IMR-90 (cell line): ENCODE data around the gene CIRBP. TPM values are rescaled to one million over a fixed set of nuclear protein-coding genes. Genes with fewer than 3 reads are reported as not detected.

ENCODE experiments used
- ATAC-seq: fragments of 200-7000 bp; cut with Tn5 transposase; 2 replicates; pipeline ENCODE4 v1.9.1; 2020; ENCODE audit warnings: low read depth, mild to moderate bottlenecking, moderate library complexity
- BruUV-seq: library from RNA; stranded (reverse); fragments of 400-500 nt; replicated peaks from 2 replicates; lab custom pipeline; 2021; lab: Mats Ljungman, UMichigan
- CTCF ChIA-PET: fragments of 300-600 bp; formaldehyde crosslinking; extraction: SDS; loops from one replicate; lab custom pipeline; 2021; ENCODE audit warnings: antibody characterized with exemption; lab: Yijun Ruan, JAX
- POLR2A ChIA-PET: fragments of 300-600 bp; sonication (Branson Sonifier 250); formaldehyde crosslinking; loops from one replicate; lab custom pipeline; 2022; ENCODE audit warnings: antibody characterized with exemption; ENCODE audit not compliant: unreplicated experiment; lab: Charles Lee
- DNase-seq: peaks from one replicate; pipeline ENCODE4 v3.0.0; 2013
- H2AFZ ChIP-seq: replicated peaks from 2 replicates; pipeline ENCODE3; 2013; ENCODE audit warnings: low read length, mild to moderate bottlenecking; ENCODE audit not compliant: poor library complexity
- H2AK5ac ChIP-seq: 2 replicates; pipeline ENCODE4 v1.6.1; 2013; ENCODE audit warnings: low read depth, low read length, inconsistent platforms
- H2AK9ac ChIP-seq: replicated peaks from 2 replicates; pipeline ENCODE3; 2013; ENCODE audit warnings: mild to moderate bottlenecking, low read depth, low read length, moderate library complexity; ENCODE audit not compliant: poor library complexity
- H2BK120ac ChIP-seq: 2 replicates; pipeline ENCODE4 v1.6.1; 2013; ENCODE audit warnings: low read depth, low read length, inconsistent platforms
- H2BK15ac ChIP-seq: 3 replicates; pipeline ENCODE4 v1.6.1; 2013; ENCODE audit warnings: low read depth, low read length, inconsistent platforms
- H2BK20ac ChIP-seq: 2 replicates; pipeline ENCODE4 v1.6.1; 2013; ENCODE audit warnings: low read depth, mild to moderate bottlenecking, inconsistent platforms, low read length, moderate library complexity
- H2BK5ac ChIP-seq: 2 replicates; pipeline ENCODE4 v1.6.1; 2013; ENCODE audit warnings: mild to moderate bottlenecking, low read depth, low read length, inconsistent platforms; ENCODE audit not compliant: poor library complexity, severe bottlenecking
- H3K14ac ChIP-seq: replicated peaks from 2 replicates; pipeline ENCODE4 v1.6.1; 2013; ENCODE audit warnings: low read depth, low read length, inconsistent platforms
- H3K18ac ChIP-seq: 2 replicates; pipeline ENCODE4 v1.6.1; 2013; ENCODE audit warnings: low read depth, low read length, control low read depth
- H3K23ac ChIP-seq: 2 replicates; pipeline ENCODE4 v1.6.1; 2013; ENCODE audit warnings: low read depth, low read length, inconsistent platforms
- H3K27ac ChIP-seq: 2 replicates; pipeline ENCODE4 v1.5.1; 2013; ENCODE audit warnings: mild to moderate bottlenecking, control low read depth, low read length; ENCODE audit not compliant: insufficient read depth
- H3K27me3 ChIP-seq: 2 replicates; pipeline ENCODE4 v1.6.1; 2013; ENCODE audit warnings: low read length; ENCODE audit not compliant: control insufficient read depth, insufficient read depth
- H3K36me3 ChIP-seq: 2 replicates; pipeline ENCODE4 v1.6.1; 2013; ENCODE audit warnings: low read length, mixed read lengths; ENCODE audit not compliant: control insufficient read depth, insufficient read depth
- H3K4ac ChIP-seq: 2 replicates; pipeline ENCODE4 v1.6.1; 2013; ENCODE audit warnings: low read depth, low read length, inconsistent platforms
- H3K4me1 ChIP-seq: 2 replicates; pipeline ENCODE4 v1.6.1; 2013; ENCODE audit warnings: low read length, mixed read lengths; ENCODE audit not compliant: control insufficient read depth, insufficient read depth
- H3K4me2 ChIP-seq: 2 replicates; pipeline ENCODE4 v1.6.1; 2013; ENCODE audit warnings: low read depth, mild to moderate bottlenecking, control low read depth, low read length, moderate library complexity
- H3K4me3 ChIP-seq: 2 replicates; pipeline ENCODE4 v1.5.1; 2013; ENCODE audit warnings: low read depth, mild to moderate bottlenecking, control low read depth, low read length, moderate library complexity; ENCODE audit not compliant: insufficient read depth
- H3K56ac ChIP-seq: 2 replicates; pipeline ENCODE4 v1.6.1; 2013; ENCODE audit warnings: low read length, inconsistent platforms; ENCODE audit not compliant: insufficient read depth; ENCODE audit errors: extremely low read depth
- H3K79me1 ChIP-seq, 2 experiments: 2 replicates each; pipeline ENCODE4 v1.6.1; 2013; ENCODE audit warnings: low read length in 2 of 2, inconsistent platforms in 1 of 2, low read depth in 1 of 2
- H3K9ac ChIP-seq: 2 replicates; pipeline ENCODE4 v1.6.1; 2013; ENCODE audit warnings: low read depth, low read length, control low read depth
- H3K9me1 ChIP-seq: 2 replicates; pipeline ENCODE4 v1.6.1; 2013; ENCODE audit warnings: low read length, inconsistent platforms; ENCODE audit not compliant: insufficient read depth
- H3K9me3 ChIP-seq: 2 replicates; pipeline ENCODE4 v1.6.1; 2013; ENCODE audit warnings: low read length; ENCODE audit not compliant: control insufficient read depth, insufficient read depth
- H4K20me1 ChIP-seq: 2 replicates; pipeline ENCODE4 v1.6.1; 2013; ENCODE audit warnings: low read length, inconsistent platforms; ENCODE audit not compliant: insufficient read depth
- H4K5ac ChIP-seq: 2 replicates; pipeline ENCODE4 v1.6.1; 2013; ENCODE audit warnings: mild to moderate bottlenecking, low read depth, low read length, control low read depth
- H4K8ac ChIP-seq, 2 experiments: 2 replicates each; pipeline ENCODE4 v1.6.1; 2013; ENCODE audit warnings: low read depth in 2 of 2, low read length in 2 of 2, control low read depth in 1 of 2, inconsistent platforms in 1 of 2
- H4K91ac ChIP-seq: 2 replicates; pipeline ENCODE4 v1.6.1; 2013; ENCODE audit warnings: low read depth, low read length, inconsistent platforms; ENCODE audit not compliant: insufficient read depth
- FOS ChIP-seq: fragments of 150-350 bp; IDR thresholded peaks from 2 replicates; pipeline ENCODE4 v1.6.1; 2016; ENCODE audit warnings: low read depth, low read length
- POLR2A ChIP-seq: IDR thresholded peaks from 2 replicates; pipeline ENCODE4 v1.6.1; 2012; ENCODE audit warnings: mild to moderate bottlenecking, low read depth, low read length
- WGBS, 2 experiments: methylation state at CpG; one replicate each; pipeline versions ENCODE4 v1.1.5 to v1.1.7; 2013; ENCODE audit warnings: missing lambda C conversion rate in 2 of 2; ENCODE audit not compliant: insufficient read length in 1 of 2; ENCODE audit errors: extremely low coverage in 2 of 2; 5-methylcytosine and 5-hydroxymethylcytosine counted together
- dilution Hi-C: fragments of 300-500 bp; cut with HindIII; formaldehyde crosslinking; loops from one replicate; pipeline ENCODE4 v1.14.3; 2018; ENCODE audit warnings: low sequenced_read_pairs; ENCODE audit not compliant: unreplicated experiment
- in situ Hi-C: fragments of 300-500 bp; cut with MboI; formaldehyde crosslinking; loops from 3 replicates; pipeline ENCODE4 v1.14.3; 2019; ENCODE audit warnings: low sequenced_read_pairs, inconsistent platforms, mixed read lengths
- intact Hi-C: fragments of 100-400 bp; cut with micrococcal nuclease; formaldehyde crosslinking; loops from 2 replicates; pipeline ENCODE4 v1.10.0; 2022
- polyA plus RNA-seq, 3 experiments: library from polyadenylated mRNA; depleted of rRNA; stranded (reverse); fragments of >200 nt; gene quantifications; 2 replicates each; pipeline ENCODE4 v1.2.3, GENCODE V29; 2012; ENCODE audit warnings: low replicate concordance in 1 of 3
- total RNA-seq: library from RNA; depleted of rRNA; stranded (reverse); fragments of >200 nt; gene quantifications from 2 replicates; pipeline ENCODE4 v1.2.3, GENCODE V29; 2012

Gene CIRBP
- total and polyA plus RNA-seq, 2 of the 4 experiments (the other 2 are of a cell fraction), result 299 to 542 TPM

- Histone ChIP-seq H4K91ac (no peak overlapping the region), H4K5ac (no peak overlapping the region), H2AK9ac (peak overlapping the region; percentile 91), H3K23ac (no peak overlapping the region), H2BK15ac (no peak overlapping the region), H2BK20ac (no peak overlapping the region), H2BK5ac (no peak overlapping the region), H3K27ac (peak overlapping the region; percentile 26; the same call in 1 of the 2 replicates), H4K20me1 (peaks cover 35% of the 10 kb centered on the region), H3K9me3 (no peaks in the 10 kb centered on the region), H2AK5ac (peak overlapping the region; percentile 59), H3K27me3 (no peaks in the 10 kb centered on the region), H4K8ac (no peak overlapping the region; a peak in 1 of 4 replicates), H3K4me1 (peaks cover 30% of the 10 kb centered on the region), H3K18ac (no peak overlapping the region), H3K4ac (no peak overlapping the region; the same call in 1 of the 2 replicates), H3K14ac (0 out of 2 replicates have a peak overlapping the region, but pooled peaks have one; percentile 32), H3K79me1 (peaks cover 10 to 38% of the 10 kb centered on the region in 2 experiments), H3K36me3 (peaks cover 32% of the 10 kb centered on the region), H3K4me3 (peak overlapping the region; percentile 94), H2AFZ (peak overlapping the region; percentile 72), H3K9ac (no peak overlapping the region), H3K9me1 (no peaks in the 10 kb centered on the region), H3K4me2 (peak overlapping the region; percentile 78; the same call in 1 of the 2 replicates), H3K56ac (no peak overlapping the region), H2BK120ac (no peak overlapping the region)
- CTCF ChIA-PET, result no interaction called here
- POLR2A ChIA-PET, result no interaction called here
- dilution Hi-C loops (no loop called here), in situ Hi-C loops (no loop called here), intact Hi-C loops (no loop called here)
- WGBS, 2 experiments, result 86% methylated on average over 4 of the region's 39 CpGs; no CpG with 5 or more reads in 1 of the 2 experiments
- no peak for ATAC-seq
- no peak for TF ChIP-seq POLR2A
- 0 out of 2 replicates have a peak, but pooled peaks have one; percentile 3 for TF ChIP-seq FOS
- peak; percentile 50 for DNase-seq
- BruUV-seq, result no TSS peak
These were observed 33.2 kb upstream of the CIRBP start for GRCh38 chr19:1235625-1236538.
